Activated CD4-positive, alpha-beta T cell treated with anti-CD3 and anti-CD28 coated beads, Interleukin-2, Interleukin-6, amounts not matched to agents 100 ng/mL and 50 ng/mL, durations not matched to agents 16 hours and 8 hours (primary cell): ENCODE data around the gene NEUROG3.
"Not testable (repeated sequence)": the region's sequence is repeated elsewhere in the genome, so short reads cannot be mapped to it uniquely, and the experiment has no call there.

Experiments
- DNase-seq: peaks from one replicate; pipeline ENCODE4 v3.0.0-alpha.2; 2020

The NEUROG3 gene

GRCh38 chr10:69571618-69572158, 1.5 kb downstream of the NEUROG3 start:
- DNase-seq = no peak

GRCh38 chr10:69570050-69570816, 3.0 kb downstream of the NEUROG3 start:
- DNase-seq = no peak

- DNase-seq = no peak
Measured at GRCh38 chr10:69569396-69569934, 3.8 kb downstream of the NEUROG3 start.

GRCh38 chr10:69568472-69569395, 4.5 kb downstream of the NEUROG3 start:
- DNase-seq = no peak

- DNase-seq = peak; percentile 18
Measured at GRCh38 chr10:69567920-69568319, 5.3 kb downstream of the NEUROG3 start.

GRCh38 chr10:69562731-69563254, 10.4 kb downstream of the NEUROG3 start:
- DNase-seq = no peak

GRCh38 chr10:69559525-69559924, 13.7 kb downstream of the NEUROG3 start:
- DNase-seq = no peak

- no peak for DNase-seq
Measured at GRCh38 chr10:69558559-69558958, 14.7 kb downstream of the NEUROG3 start.

GRCh38 chr10:69554611-69555010, 18.6 kb downstream of the NEUROG3 start:
- no peak for DNase-seq

GRCh38 chr10:69553328-69553727, 19.9 kb downstream of the NEUROG3 start:
- DNase-seq = no peak

GRCh38 chr10:69552268-69552667, 21.0 kb downstream of the NEUROG3 start:
- no peak for DNase-seq

- DNase-seq = no peak
Measured at GRCh38 chr10:69549959-69550358, 23.3 kb downstream of the NEUROG3 start.

GRCh38 chr10:69541463-69541862, 31.8 kb downstream of the NEUROG3 start:
- no peak for DNase-seq

- DNase-seq = no peak
Measured at GRCh38 chr10:69538461-69538860, 34.8 kb downstream of the NEUROG3 start.

- no peak for DNase-seq
Measured at GRCh38 chr10:69537449-69537848, 35.8 kb downstream of the NEUROG3 start.

- DNase-seq = not testable (repeated sequence)
Measured at GRCh38 chr10:69536521-69536920, 36.7 kb downstream of the NEUROG3 start.

- no peak for DNase-seq
Measured at GRCh38 chr10:69533658-69534057, 39.6 kb downstream of the NEUROG3 start.

GRCh38 chr10:69527961-69528360, 45.3 kb downstream of the NEUROG3 start:
- DNase-seq = no peak
